ENCODE measurements around the gene EXOC3L1.

Gene EXOC3L1

GRCh38 chr16:67161595-67162058 lies 28.3 kb downstream of the EXOC3L1 start:
- Histone ChIP-seq H3K27ac (ENCODE audit: extremely low read depth, low read depth, low read length) (no peak overlapping the region), H3K4me3 (ENCODE audit: low read depth, low read length) (no peak overlapping the region), H3K9me3 (ENCODE audit: control insufficient read depth, insufficient read depth, low read depth, low read length) (no peaks in the 10 kb centered on the region), H3K36me3 (ENCODE audit: control insufficient read depth in 2 of 2, insufficient read depth in 1 of 2, low read length in 2 of 2) (peaks cover 0 to 3% of the 10 kb centered on the region in 2 experiments; a peak in 1 of 3 replicates), H3K4me1 (ENCODE audit: control insufficient read depth, insufficient read depth, low read length) (no peaks in the 10 kb centered on the region)
- ChIA-PET POLR2A (no interaction called here), CTCF (interaction anchor here (0.7 to 2.4 kb wide), 5 partner anchors 8 to 352 kb away, joined by 3 to 11 read pairs (median 5); partner anchors contain the start of gene NOL3)
- peak; percentile 36 for TF ChIP-seq ZFHX2 (tag by site-specific recombination; conservative IDR thresholded peaks at IDR 0.05)
- TF ChIP-seq ZNF792 (tag by site-specific recombination; IDR thresholded peaks at IDR 0.05) = no peak

GRCh38 chr16:67158637-67159600 lies 31.0 kb downstream of the EXOC3L1 start:
- H3K27ac ChIP-seq (ENCODE audit: extremely low read depth, low read depth, low read length) = no peak overlapping the region; the same call in 1 of the 2 replicates
- H3K9me3 ChIP-seq (ENCODE audit: control insufficient read depth, insufficient read depth, low read depth, low read length) = no peaks in the 10 kb centered on the region
- H3K4me1 ChIP-seq (ENCODE audit: control insufficient read depth, insufficient read depth, low read length) = no peaks in the 10 kb centered on the region
- CTCF ChIA-PET = interaction anchor here (0.7 to 7.4 kb wide), 8 partner anchors 9 to 253 kb away, joined by 3 to 155 read pairs (median 7); partner anchors contain the start of genes CES3 and NOL3
- H3K36me3 ChIP-seq (ENCODE audit: control insufficient read depth in 2 of 2, insufficient read depth in 1 of 2, low read length in 2 of 2) = peaks cover 0 to 3% of the 10 kb centered on the region in 2 experiments; a peak in 1 of 3 replicates
- POLR2A ChIA-PET = interaction anchor here (1.7 kb wide), 1 partner anchor 141 kb away, joined by 5 read pairs; no protein-coding TSS in a partner anchor
- peak overlapping the region; percentile 75 for H3K4me3 ChIP-seq (ENCODE audit: low read depth, low read length)
- TF ChIP-seq ZNF155 (tag by site-specific recombination; IDR thresholded peaks at IDR 0.05) (no peak), ZNF335 (tag by site-specific recombination; conservative IDR thresholded peaks at IDR 0.05) (peak; percentile 67), PRDM4 (tag by site-specific recombination; IDR thresholded peaks at IDR 0.05) (no peak), ZNF623 (tag by site-specific recombination; IDR thresholded peaks at IDR 0.05) (no peak), ZNF677 (tag by site-specific recombination; IDR thresholded peaks at IDR 0.05) (no peak), EGR2 (tag by site-specific recombination; IDR thresholded peaks at IDR 0.05; ENCODE audit: low read depth) (no peak), ZBTB44 (tag by site-specific recombination; IDR thresholded peaks at IDR 0.05) (no peak), KLF1 (tag by site-specific recombination; IDR thresholded peaks at IDR 0.05) (peak; percentile 49; the same call in 1 of the 2 replicates), ZFHX2 (tag by site-specific recombination; conservative IDR thresholded peaks at IDR 0.05) (no peak), PATZ1 (tag by site-specific recombination; IDR thresholded peaks at IDR 0.05) (peak; percentile 54; the same call in 1 of the 2 replicates), ZNF549 (tag by site-specific recombination; IDR thresholded peaks at IDR 0.05) (no peak), TSHZ1 (tag by site-specific recombination; IDR thresholded peaks at IDR 0.05; ENCODE audit: borderline replicate concordance) (no peak), ZNF837 (tag by site-specific recombination; IDR thresholded peaks at IDR 0.05) (no peak), YY1 (tag by site-specific recombination; IDR thresholded peaks at IDR 0.05) (no peak), PRDM1 (tag by site-specific recombination; IDR thresholded peaks at IDR 0.05) (peak; percentile 79), ZNF274 (IDR thresholded peaks at IDR 0.05; ENCODE audit: low read length) (no peak), ZNF274 (tag by site-specific recombination; IDR thresholded peaks at IDR 0.05; ENCODE audit: borderline replicate concordance) (no peak), ZNF404 (tag by site-specific recombination; IDR thresholded peaks at IDR 0.05) (no peak), YY2 (tag by site-specific recombination; IDR thresholded peaks at IDR 0.05) (no peak), SP2 (tag by site-specific recombination; IDR thresholded peaks at IDR 0.05) (peak; percentile 68), ZNF133 (tag by site-specific recombination; IDR thresholded peaks at IDR 0.05) (no peak), ZNF76 (tag by site-specific recombination; IDR thresholded peaks at IDR 0.05; ENCODE audit: borderline replicate concordance, low read depth) (no peak), ZNF239 (tag by site-specific recombination; IDR thresholded peaks at IDR 0.05) (no peak)

Measured in HEK293 (cell line).